CD14-positive monocyte (primary cell): ENCODE measurements around the gene TNFSF4. TPM values are rescaled to one million over a fixed set of nuclear protein-coding genes. Genes with fewer than 3 reads are reported as not detected.

ENCODE experiments used
- DNase-seq, 3 donors: peaks; one replicate each; pipeline ENCODE4 v3.0.0-alpha.2; 2011 to 2022
- H2AFZ ChIP-seq: 2 replicates; pipeline ENCODE4 v1.6.0; 2012; ENCODE audit warnings: mild to moderate bottlenecking, low read depth, low read length, inconsistent platforms; ENCODE audit not compliant: insufficient read depth, poor library complexity, severe bottlenecking
- H3K27ac ChIP-seq, 2 donors: 1 replicate in 1 of 2; 2 replicates in 1 of 2; pipeline ENCODE4 v1.5.1; 2012 to 2013; ENCODE audit warnings: low read length in 2 of 2, control low read depth in 1 of 2, inconsistent platforms in 1 of 2, low read depth in 1 of 2, mild to moderate bottlenecking in 1 of 2
- H3K27me3 ChIP-seq, 2 donors: one replicate each; pipeline versions ENCODE4 v1.6.0 to v1.6.1; 2011 to 2013; ENCODE audit warnings: low read length in 2 of 2; ENCODE audit not compliant: control insufficient read depth in 2 of 2, insufficient read depth in 2 of 2
- H3K36me3 ChIP-seq, 2 donors: replicated peaks in 1 of 2; 1 replicate in 1 of 2; 2 replicates in 1 of 2; pipeline versions ENCODE4 v1.5.1 to v1.6.1; 2012 to 2013; ENCODE audit warnings: low read length in 2 of 2, control low read depth in 1 of 2, inconsistent platforms in 1 of 2, mild to moderate bottlenecking in 1 of 2; ENCODE audit not compliant: insufficient read depth in 2 of 2, control insufficient read depth in 1 of 2
- H3K4me1 ChIP-seq, 2 donors: 1 replicate in 1 of 2; 2 replicates in 1 of 2; pipeline versions ENCODE4 v1.5.1 to v1.6.1; 2012 to 2013; ENCODE audit warnings: low read length in 2 of 2, control low read depth in 1 of 2, inconsistent platforms in 1 of 2, mild to moderate bottlenecking in 1 of 2, moderate library complexity in 1 of 2; ENCODE audit not compliant: insufficient read depth in 2 of 2, control insufficient read depth in 1 of 2
- H3K4me2 ChIP-seq: replicated peaks from 2 replicates; pipeline ENCODE3; 2012; ENCODE audit warnings: low read length, moderate library complexity, mild to moderate bottlenecking; ENCODE audit not compliant: poor library complexity, severe bottlenecking; ENCODE audit errors: extremely low read depth
- H3K4me3 ChIP-seq, 3 experiments: fragments of 200-600 bp in 1 of 3; sonication (generic) in 1 of 3; replicated peaks in 1 of 3; 1 replicate in 2 of 3; 2 replicates in 1 of 3; pipeline ENCODE4 v1.5.1; 2011 to 2013; ENCODE audit warnings: low read length in 3 of 3, mild to moderate bottlenecking in 3 of 3, control low read depth in 2 of 3, low read depth in 2 of 3, inconsistent platforms in 1 of 3, moderate library complexity in 1 of 3
- H3K79me2 ChIP-seq: 2 replicates; pipeline ENCODE4 v1.6.0; 2012; ENCODE audit warnings: mild to moderate bottlenecking, control low read depth, inconsistent platforms, low read length, moderate library complexity; ENCODE audit not compliant: insufficient read depth
- H3K9ac ChIP-seq: 2 replicates; pipeline ENCODE4 v1.6.0; 2017; ENCODE audit warnings: low read length, mild to moderate bottlenecking; ENCODE audit not compliant: insufficient read depth, poor library complexity, severe bottlenecking
- H3K9me3 ChIP-seq, 2 donors: replicated peaks in 1 of 2; 1 replicate in 1 of 2; 2 replicates in 1 of 2; pipeline versions ENCODE4 v1.5.1 to v1.6.1; 2012 to 2013; ENCODE audit warnings: low read length in 2 of 2, control low read depth in 1 of 2; ENCODE audit not compliant: control insufficient read depth in 1 of 2, insufficient read depth in 1 of 2
- H4K20me1 ChIP-seq: 2 replicates; pipeline ENCODE4 v1.6.0; 2012; ENCODE audit warnings: mild to moderate bottlenecking, low read length, control low read depth, moderate library complexity; ENCODE audit not compliant: insufficient read depth
- H3K27ac Mint-ChIP-seq, 7 donors: one replicate each; pipeline ENCODE4 v1.8.0; 2020; ENCODE audit warnings: mild to moderate bottlenecking in 7 of 7, mixed read lengths in 7 of 7, moderate library complexity in 6 of 7, inconsistent platforms in 2 of 7
- H3K27me3 Mint-ChIP-seq, 3 donors: one replicate each; pipeline ENCODE4 v1.8.0; 2021 to 2022; ENCODE audit warnings: low read depth in 3 of 3, mild to moderate bottlenecking in 3 of 3, mixed read lengths in 3 of 3, moderate library complexity in 3 of 3, inconsistent platforms in 1 of 3
- H3K36me3 Mint-ChIP-seq, 2 donors: one replicate each; pipeline ENCODE4 v1.8.0; 2020; ENCODE audit warnings: mixed read lengths in 2 of 2, inconsistent platforms in 1 of 2, mild to moderate bottlenecking in 1 of 2
- H3K4me1 Mint-ChIP-seq: one replicate; pipeline ENCODE4 v1.8.0; 2020; ENCODE audit warnings: mild to moderate bottlenecking, mixed read lengths
- H3K4me3 Mint-ChIP-seq, 2 donors: one replicate each; pipeline ENCODE4 v1.8.0; 2020; ENCODE audit warnings: mild to moderate bottlenecking in 2 of 2, mixed read lengths in 2 of 2, moderate library complexity in 1 of 2
- H3K9me3 Mint-ChIP-seq, 7 donors: one replicate each; pipeline ENCODE4 v1.8.0; 2020 to 2022; ENCODE audit warnings: mixed read lengths in 7 of 7, mild to moderate bottlenecking in 6 of 7, moderate library complexity in 6 of 7, inconsistent platforms in 2 of 7
- WGBS: methylation state at CpG from one replicate; pipeline ENCODE4 v1.1.5; 2013; ENCODE audit warnings: missing lambda C conversion rate; ENCODE audit not compliant: insufficient coverage; 5-methylcytosine and 5-hydroxymethylcytosine counted together
- intact Hi-C, 2 donors: fragments of 100-400 bp; cut with micrococcal nuclease; formaldehyde crosslinking; loops; one replicate each; pipeline versions ENCODE4 v1.15.0 to v1.15.1; 2023
- polyA plus RNA-seq, 3 donors: library from polyadenylated mRNA; depleted of rRNA in 1 of 3; unstranded in 2 of 3; stranded (reverse) in 1 of 3; fragments of 300-500 nt in 2 of 3; fragments of >200 nt in 1 of 3; fragmentation: Illumina TruSeq in 2 of 3; gene quantifications; 1 replicate in 2 of 3; 2 replicates in 1 of 3; pipeline ENCODE4 v1.2.3, GENCODE V29; 2012 to 2021
- TF ChIP-seq, protein P1 (sequence below): fragments of 200-600 bp; IDR thresholded peaks from one replicate; pipeline ENCODE4 v1.8.0; 2022; ENCODE audit warnings: antibody characterized with exemption, mild to moderate bottlenecking

TNFSF4 gene
- polyA plus RNA-seq, 3 donors = 0.21 to 0.40 (median 0.38) TPM

DNA sequence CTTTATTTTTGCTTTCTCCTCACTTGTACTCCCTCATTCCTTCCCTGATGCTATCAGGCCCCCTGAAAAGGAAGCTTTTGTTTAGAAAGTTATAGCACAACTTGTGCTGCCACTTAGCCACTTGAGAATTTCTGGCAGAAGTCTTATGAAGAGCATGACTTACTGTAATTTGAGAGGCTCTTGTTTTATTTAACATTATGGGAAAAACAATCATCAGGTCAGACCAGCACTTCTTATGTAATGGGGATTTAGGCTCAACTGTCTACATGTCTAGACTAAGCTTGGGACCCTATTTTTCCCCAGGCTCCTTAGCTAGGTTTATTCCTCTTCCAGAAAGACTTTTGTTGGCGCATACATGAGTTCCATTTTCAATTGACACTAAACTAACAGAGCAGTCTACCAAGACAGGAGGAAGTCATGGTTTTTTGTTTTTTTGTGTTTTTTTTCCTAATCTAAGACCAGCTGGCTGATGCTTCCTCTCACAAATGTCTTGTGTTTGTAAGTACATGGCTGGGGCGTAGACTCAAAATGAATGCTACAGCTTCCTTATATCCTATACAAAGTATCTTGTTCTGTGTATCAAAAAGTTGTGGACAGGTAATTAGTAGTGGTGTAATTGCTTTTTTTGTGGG is 31.5 kb downstream of the TNFSF4 start:
- Mint-ChIP-seq H3K27ac (peak overlapping the region in 5 of 7 donors; percentile 12 to 58 (median 30)), H3K27me3 (peaks cover 0 to 1% (median 0%) of the 10 kb centered on the region in 3 donors)

DNA sequence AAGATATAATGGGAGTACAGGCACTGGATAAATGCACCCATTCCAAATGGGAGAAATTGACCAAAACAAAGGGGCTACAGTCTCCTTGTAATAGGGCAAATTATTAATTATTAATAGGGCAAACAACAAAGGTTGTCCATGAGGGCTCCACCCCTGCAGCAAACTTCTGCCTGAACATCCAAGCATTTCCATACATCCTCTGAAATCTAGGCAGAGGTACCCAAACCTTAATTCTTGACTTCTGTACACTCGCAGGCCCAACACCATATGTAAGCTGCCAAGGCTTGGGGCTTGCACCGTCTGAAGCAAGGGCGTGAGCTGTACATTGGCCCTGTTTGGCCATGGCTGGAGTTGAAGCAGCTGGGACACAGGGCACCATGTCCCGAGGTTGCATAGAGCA is 33.7 kb downstream of the TNFSF4 start:
- TF ChIP-seq, protein P1, sequence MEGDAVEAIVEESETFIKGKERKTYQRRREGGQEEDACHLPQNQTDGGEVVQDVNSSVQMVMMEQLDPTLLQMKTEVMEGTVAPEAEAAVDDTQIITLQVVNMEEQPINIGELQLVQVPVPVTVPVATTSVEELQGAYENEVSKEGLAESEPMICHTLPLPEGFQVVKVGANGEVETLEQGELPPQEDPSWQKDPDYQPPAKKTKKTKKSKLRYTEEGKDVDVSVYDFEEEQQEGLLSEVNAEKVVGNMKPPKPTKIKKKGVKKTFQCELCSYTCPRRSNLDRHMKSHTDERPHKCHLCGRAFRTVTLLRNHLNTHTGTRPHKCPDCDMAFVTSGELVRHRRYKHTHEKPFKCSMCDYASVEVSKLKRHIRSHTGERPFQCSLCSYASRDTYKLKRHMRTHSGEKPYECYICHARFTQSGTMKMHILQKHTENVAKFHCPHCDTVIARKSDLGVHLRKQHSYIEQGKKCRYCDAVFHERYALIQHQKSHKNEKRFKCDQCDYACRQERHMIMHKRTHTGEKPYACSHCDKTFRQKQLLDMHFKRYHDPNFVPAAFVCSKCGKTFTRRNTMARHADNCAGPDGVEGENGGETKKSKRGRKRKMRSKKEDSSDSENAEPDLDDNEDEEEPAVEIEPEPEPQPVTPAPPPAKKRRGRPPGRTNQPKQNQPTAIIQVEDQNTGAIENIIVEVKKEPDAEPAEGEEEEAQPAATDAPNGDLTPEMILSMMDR = no peak
- no peak overlapping the region for H3K9ac ChIP-seq
- H3K4me3 ChIP-seq = no peak overlapping the region
- H2AFZ ChIP-seq = no peak overlapping the region
- H4K20me1 ChIP-seq = no peaks in the 10 kb centered on the region
- H3K27me3 Mint-ChIP-seq = peaks cover 0 to 1% (median 0%) of the 10 kb centered on the region in 3 donors
- peaks cover 31 to 42% of the 10 kb centered on the region in 2 donors for H3K9me3 ChIP-seq
- no peaks in the 10 kb centered on the region for H3K79me2 ChIP-seq
- WGBS = 89% methylated on average over 4 of the region's 4 CpGs
- no peaks in the 10 kb centered on the region for H3K27me3 ChIP-seq
- peaks cover 7% of the 10 kb centered on the region for H3K4me1 Mint-ChIP-seq
- peaks cover 29 to 45% (median 39%) of the 10 kb centered on the region in 7 donors for H3K9me3 Mint-ChIP-seq
- H3K4me3 Mint-ChIP-seq = no peak overlapping the region
- H3K36me3 Mint-ChIP-seq = peaks cover 0 to 3% of the 10 kb centered on the region in 2 donors
- no peak overlapping the region for H3K27ac ChIP-seq
- DNase-seq = no peak
- H3K4me1 ChIP-seq = no peaks in the 10 kb centered on the region
- H3K4me2 ChIP-seq = no peak overlapping the region
- no peaks in the 10 kb centered on the region for H3K36me3 ChIP-seq
- H3K27ac Mint-ChIP-seq = no peak overlapping the region
- intact Hi-C loops = no loop called here

More for the DNA sequence above, 31.5 kb downstream of the TNFSF4 start:
- H3K4me3 Mint-ChIP-seq = no peak overlapping the region
- H3K4me2 ChIP-seq = no peak overlapping the region
- H3K36me3 Mint-ChIP-seq = peaks cover 0 to 3% of the 10 kb centered on the region in 2 donors
- intact Hi-C loops = no loop called here
- TF ChIP-seq, protein P1 = no peak
- WGBS = no CpG with 5 or more reads among the region's 2 CpGs
- no peak overlapping the region for H3K9ac ChIP-seq
- no peak overlapping the region for H3K27ac ChIP-seq
- H3K4me3 ChIP-seq = no peak overlapping the region
- peaks cover 34 to 46% (median 36%) of the 10 kb centered on the region in 7 donors for H3K9me3 Mint-ChIP-seq
- no peaks in the 10 kb centered on the region for H3K27me3 ChIP-seq
- no peaks in the 10 kb centered on the region for H3K36me3 ChIP-seq
- H3K79me2 ChIP-seq = no peaks in the 10 kb centered on the region
- H3K4me1 ChIP-seq = no peaks in the 10 kb centered on the region
- H3K4me1 Mint-ChIP-seq = peaks cover 7% of the 10 kb centered on the region
- no peak overlapping the region for H2AFZ ChIP-seq
- H4K20me1 ChIP-seq = no peaks in the 10 kb centered on the region
- DNase-seq = no peak
- peaks cover 31 to 42% of the 10 kb centered on the region in 2 donors for H3K9me3 ChIP-seq
